Gastrocnemius medialis (tissue), 4 donors: ENCODE data around the gene POLD2.

ENCODE experiments used
- CTCF ChIP-seq, 5 experiments: fragments of 450-650 bp in 3 of 5; fragments of 200-600 bp in 2 of 5; sonication (generic) in 2 of 5; IDR thresholded peaks in 4 of 5; conservative IDR thresholded peaks in 1 of 5; 1 replicate in 4 of 5; 2 replicates in 1 of 5; pipeline ENCODE4 v1.5.1; 2016 to 2019; ENCODE audit warnings: antibody characterized with exemption in 5 of 5, mild to moderate bottlenecking in 3 of 5, moderate library complexity in 3 of 5
- POLR2A ChIP-seq, 2 donors: fragments of 450-650 bp; IDR thresholded peaks; one replicate each; pipeline ENCODE4 v1.6.1; 2017; ENCODE audit warnings: antibody characterized with exemption in 2 of 2, mild to moderate bottlenecking in 2 of 2, moderate library complexity in 2 of 2

DNA sequence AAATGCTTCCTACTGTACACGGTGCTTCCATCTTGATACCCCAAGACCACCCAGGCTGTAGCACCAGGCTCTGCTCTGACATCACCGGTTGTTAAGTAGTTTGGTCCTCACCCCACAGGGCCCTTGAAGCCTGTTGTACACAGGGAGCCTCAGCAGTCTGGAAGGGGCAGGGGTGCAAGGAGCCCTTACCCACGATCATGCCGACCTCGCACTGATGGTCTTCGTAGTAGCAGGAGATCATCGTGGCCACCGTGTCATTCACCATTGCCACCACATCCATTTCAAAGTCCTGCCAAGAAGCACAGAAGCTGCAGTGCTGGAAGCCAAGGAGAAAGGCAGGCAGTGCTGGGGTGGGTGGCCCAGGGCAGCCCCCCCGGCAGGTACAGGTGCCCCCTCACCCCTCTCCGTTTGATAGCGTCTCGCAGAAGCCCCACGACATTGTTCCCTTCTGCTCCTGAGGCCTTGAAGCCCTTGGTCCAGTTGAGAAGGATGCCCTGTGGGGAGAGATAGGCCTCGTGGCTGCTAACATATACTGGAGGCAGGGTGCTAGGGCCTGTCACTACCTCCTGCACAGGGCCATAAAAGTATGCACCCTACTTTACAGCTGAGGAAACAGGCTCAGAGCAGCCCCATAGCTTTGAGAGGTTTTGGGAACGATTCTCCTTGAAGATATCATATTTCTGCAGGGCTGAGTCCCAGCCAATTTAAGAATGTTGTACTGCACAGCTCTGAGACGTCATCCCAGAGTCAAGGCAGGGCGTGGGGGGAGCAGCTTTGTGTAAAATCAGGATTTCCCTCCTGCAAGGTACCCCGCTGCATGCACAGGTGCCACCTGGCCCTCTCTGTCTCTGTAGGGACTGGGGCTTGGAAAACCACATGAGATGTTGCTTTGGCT is 26.5 kb upstream of the POLD2 start:
- TF ChIP-seq CTCF (IDR thresholded peaks at IDR 0.05 in 4 of 5, conservative IDR thresholded peaks at IDR 0.05 in 1 of 5) (no peak), POLR2A (IDR thresholded peaks at IDR 0.05) (no peak)
